Skeletal muscle cell (primary cell): ENCODE data around the gene HAPSTR1.

Experiments
- DNase-seq: peaks from one replicate; pipeline ENCODE4 v3.0.0-alpha.2; 2010; ENCODE audit warnings: low read depth
- H3K4me3 ChIP-seq: 2 replicates; pipeline ENCODE4 v1.5.1; 2011; ENCODE audit warnings: low read depth, mild to moderate bottlenecking, control low read depth, low read length, moderate library complexity

HAPSTR1 gene

GRCh38 chr16:9138731-9139501, 47.5 kb downstream of the HAPSTR1 start:
- peak overlapping the region; percentile 31 for H3K4me3 ChIP-seq

GRCh38 chr16:9139965-9140364, 48.5 kb downstream of the HAPSTR1 start:
- H3K4me3 ChIP-seq = no peak overlapping the region
- DNase-seq = no peak

More at GRCh38 chr16:9138731-9139501, 47.5 kb downstream of the HAPSTR1 start:
- DNase-seq = no peak
